Neuronal stem cell (in vitro differentiated cells): ENCODE measurements around the gene CCDC97.
"Not testable (repeated sequence)": the region's sequence is repeated elsewhere in the genome, so short reads cannot be mapped to it uniquely, and the experiment has no call there.

ENCODE experiments used
- DNase-seq: peaks from one replicate; pipeline ENCODE4 v3.0.0-alpha.2; 2013; ENCODE audit warnings: low spot score
- H2AFZ ChIP-seq: one replicate; pipeline ENCODE4 v1.6.1; 2013; ENCODE audit warnings: mild to moderate bottlenecking, low read length, inconsistent platforms
- H2AK5ac ChIP-seq: 2 replicates; pipeline ENCODE4 v1.6.1; 2013; ENCODE audit warnings: low read depth, mild to moderate bottlenecking, inconsistent platforms, low read length, moderate library complexity, mixed read lengths
- H2BK120ac ChIP-seq: 2 replicates; pipeline ENCODE4 v1.6.1; 2013; ENCODE audit warnings: low read depth, mild to moderate bottlenecking, inconsistent platforms, low read length, moderate library complexity, mixed read lengths
- H2BK12ac ChIP-seq: one replicate; pipeline ENCODE4 v1.6.1; 2013; ENCODE audit warnings: low read length, inconsistent platforms
- H2BK15ac ChIP-seq: 2 replicates; pipeline ENCODE4 v1.6.1; 2013; ENCODE audit warnings: mild to moderate bottlenecking, low read length, inconsistent platforms, mixed read lengths
- H2BK5ac ChIP-seq: one replicate; pipeline ENCODE4 v1.6.1; 2013; ENCODE audit warnings: inconsistent platforms, mild to moderate bottlenecking, low read length, moderate library complexity
- H3K14ac ChIP-seq: one replicate; pipeline ENCODE4 v1.6.1; 2013; ENCODE audit warnings: low read length, inconsistent platforms
- H3K18ac ChIP-seq: 2 replicates; pipeline ENCODE4 v1.6.1; 2013; ENCODE audit warnings: low read length, inconsistent platforms
- H3K23ac ChIP-seq: 2 replicates; pipeline ENCODE4 v1.6.1; 2013; ENCODE audit warnings: low read depth, mild to moderate bottlenecking, mixed read lengths, low read length, inconsistent platforms; ENCODE audit not compliant: poor library complexity
- H3K27ac ChIP-seq: replicated peaks from 3 replicates; pipeline ENCODE4 v1.5.1; 2013; ENCODE audit warnings: low read length, inconsistent platforms
- H3K27me3 ChIP-seq, 3 experiments: 2 replicates each; pipeline ENCODE4 v1.6.1; 2013; ENCODE audit warnings: low read length in 3 of 3, mild to moderate bottlenecking in 2 of 3, inconsistent platforms in 1 of 3, low read depth in 1 of 3, mixed read lengths in 1 of 3, moderate library complexity in 1 of 3; ENCODE audit not compliant: control insufficient read depth in 3 of 3, insufficient read depth in 3 of 3
- H3K36me3 ChIP-seq, 2 donors: replicated peaks in 1 of 2; 2 replicates each; pipeline ENCODE4 v1.6.1; 2013; ENCODE audit warnings: low read length in 2 of 2; ENCODE audit not compliant: control insufficient read depth in 2 of 2, insufficient read depth in 2 of 2
- H3K4ac ChIP-seq: 2 replicates; pipeline ENCODE4 v1.6.1; 2013; ENCODE audit warnings: inconsistent platforms, mild to moderate bottlenecking, low read length, moderate library complexity
- H3K4me1 ChIP-seq, 2 donors: 1 replicate in 1 of 2; 2 replicates in 1 of 2; pipeline ENCODE4 v1.6.1; 2013; ENCODE audit warnings: low read length in 2 of 2, low read depth in 1 of 2; ENCODE audit not compliant: control insufficient read depth in 2 of 2, insufficient read depth in 1 of 2
- H3K4me2 ChIP-seq: one replicate; pipeline ENCODE4 v1.6.1; 2013; ENCODE audit warnings: mild to moderate bottlenecking, low read length, inconsistent platforms; ENCODE audit not compliant: insufficient read depth, poor library complexity, severe bottlenecking
- H3K4me3 ChIP-seq, 2 donors: 2 replicates each; pipeline ENCODE4 v1.5.1; 2013; ENCODE audit warnings: low read length in 2 of 2, mild to moderate bottlenecking in 2 of 2, inconsistent platforms in 1 of 2, moderate library complexity in 1 of 2
- H3K79me1 ChIP-seq: one replicate; pipeline ENCODE4 v1.6.1; 2013; ENCODE audit warnings: low read depth, mild to moderate bottlenecking, inconsistent platforms, low read length, moderate library complexity
- H3K9ac ChIP-seq: one replicate; pipeline ENCODE4 v1.6.1; 2013; ENCODE audit warnings: mild to moderate bottlenecking, low read depth, low read length, inconsistent platforms; ENCODE audit not compliant: poor library complexity
- H3K9me3 ChIP-seq, 2 donors: replicated peaks in 1 of 2; 2 replicates each; pipeline versions ENCODE3 to v1.6.1; 2013; ENCODE audit warnings: low read length in 2 of 2, mild to moderate bottlenecking in 2 of 2, inconsistent platforms in 1 of 2, low read depth in 1 of 2, mixed read lengths in 1 of 2, moderate library complexity in 1 of 2; ENCODE audit not compliant: control insufficient read depth in 2 of 2, insufficient read depth in 1 of 2
- H4K8ac ChIP-seq: one replicate; pipeline ENCODE4 v1.6.1; 2013; ENCODE audit warnings: low read depth, mild to moderate bottlenecking, inconsistent platforms, low read length, moderate library complexity
- H4K91ac ChIP-seq: one replicate; pipeline ENCODE4 v1.6.1; 2013; ENCODE audit warnings: low read length, low read depth, mild to moderate bottlenecking, inconsistent platforms; ENCODE audit not compliant: poor library complexity
- WGBS, 2 donors: extraction: QIAGEN DNeasy Blood & Tissue Kit; methylation state at CpG; one replicate each; pipeline ENCODE4 v1.1.7; 2013; ENCODE audit warnings: missing lambda C conversion rate in 2 of 2, mixed read lengths in 1 of 2; ENCODE audit not compliant: insufficient read length in 2 of 2, insufficient replicate concordance in 1 of 2; ENCODE audit errors: extremely low coverage in 2 of 2; 5-methylcytosine and 5-hydroxymethylcytosine counted together

The CCDC97 gene

DNA sequence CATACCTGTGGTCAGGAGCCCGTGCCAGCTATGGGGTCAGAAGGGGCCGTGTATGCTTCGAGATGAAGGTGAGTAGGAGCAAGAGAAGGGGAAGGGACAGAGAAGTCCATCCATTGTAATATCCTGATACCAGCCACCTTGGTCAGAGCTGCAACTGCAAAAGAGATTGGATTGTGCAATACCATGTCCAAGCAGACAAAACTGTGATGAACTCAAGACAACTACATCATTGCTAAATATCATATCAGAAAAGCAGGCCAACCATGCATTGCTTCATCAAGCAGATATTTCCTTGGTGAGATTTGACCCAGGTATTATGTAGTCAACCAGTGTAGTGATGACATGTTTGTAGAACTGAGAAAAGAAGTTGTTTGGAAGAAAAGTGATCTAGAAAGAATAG lies 33.7 kb upstream of the CCDC97 start:
- no peak for DNase-seq
- no CpG with 5 or more reads among the region's 3 CpGs for WGBS, 2 donors

GRCh38 chr19:41278478-41278877 lies 31.5 kb upstream of the CCDC97 start:
- DNase-seq: no peak
- Histone ChIP-seq H4K91ac (no peak overlapping the region), H3K27me3 (no peaks in the 10 kb centered on the region), H3K9ac (no peak overlapping the region), H3K4me1 (no peaks in the 10 kb centered on the region), H3K79me1 (no peaks in the 10 kb centered on the region), H3K4me2 (no peak overlapping the region), H2AK5ac (no peak overlapping the region), H2BK15ac (no peak overlapping the region), H3K18ac (no peak overlapping the region), H3K9me3 (no peaks in the 10 kb centered on the region), H3K36me3 (peaks cover 65 to 97% of the 10 kb centered on the region in 2 donors), H3K23ac (no peak overlapping the region), H2BK120ac (no peak overlapping the region), H3K14ac (no peak overlapping the region), H3K4ac (no peak overlapping the region), H3K27ac (no peak overlapping the region), H3K4me3 (no peak overlapping the region), H2BK5ac (no peak overlapping the region), H4K8ac (no peak overlapping the region), H2AFZ (no peak overlapping the region), H2BK12ac (no peak overlapping the region)
- WGBS, 2 donors: no CpG with 5 or more reads among the region's 2 CpGs

More for the DNA sequence above, 33.7 kb upstream of the CCDC97 start:
- no peak overlapping the region for H2BK15ac ChIP-seq
- no peak overlapping the region for H3K9ac ChIP-seq
- no peaks in the 10 kb centered on the region for H3K4me1 ChIP-seq
- no peak overlapping the region for H3K4me2 ChIP-seq
- no peak overlapping the region for H2AK5ac ChIP-seq
- H4K91ac ChIP-seq: no peak overlapping the region
- H3K79me1 ChIP-seq: no peaks in the 10 kb centered on the region
- H2BK5ac ChIP-seq: no peak overlapping the region
- H3K14ac ChIP-seq: no peak overlapping the region
- no peak overlapping the region for H2BK120ac ChIP-seq
- H3K9me3 ChIP-seq: no peaks in the 10 kb centered on the region
- no peak overlapping the region for H3K18ac ChIP-seq
- no peak overlapping the region for H2BK12ac ChIP-seq
- no peak overlapping the region for H3K27ac ChIP-seq
- H4K8ac ChIP-seq: no peak overlapping the region
- H2AFZ ChIP-seq: no peak overlapping the region
- no peak overlapping the region for H3K4ac ChIP-seq
- H3K36me3 ChIP-seq: peaks cover 77 to 98% of the 10 kb centered on the region in 2 donors
- no peak overlapping the region for H3K23ac ChIP-seq
- H3K4me3 ChIP-seq: no peak overlapping the region
- H3K27me3 ChIP-seq: no peaks in the 10 kb centered on the region

DNA sequence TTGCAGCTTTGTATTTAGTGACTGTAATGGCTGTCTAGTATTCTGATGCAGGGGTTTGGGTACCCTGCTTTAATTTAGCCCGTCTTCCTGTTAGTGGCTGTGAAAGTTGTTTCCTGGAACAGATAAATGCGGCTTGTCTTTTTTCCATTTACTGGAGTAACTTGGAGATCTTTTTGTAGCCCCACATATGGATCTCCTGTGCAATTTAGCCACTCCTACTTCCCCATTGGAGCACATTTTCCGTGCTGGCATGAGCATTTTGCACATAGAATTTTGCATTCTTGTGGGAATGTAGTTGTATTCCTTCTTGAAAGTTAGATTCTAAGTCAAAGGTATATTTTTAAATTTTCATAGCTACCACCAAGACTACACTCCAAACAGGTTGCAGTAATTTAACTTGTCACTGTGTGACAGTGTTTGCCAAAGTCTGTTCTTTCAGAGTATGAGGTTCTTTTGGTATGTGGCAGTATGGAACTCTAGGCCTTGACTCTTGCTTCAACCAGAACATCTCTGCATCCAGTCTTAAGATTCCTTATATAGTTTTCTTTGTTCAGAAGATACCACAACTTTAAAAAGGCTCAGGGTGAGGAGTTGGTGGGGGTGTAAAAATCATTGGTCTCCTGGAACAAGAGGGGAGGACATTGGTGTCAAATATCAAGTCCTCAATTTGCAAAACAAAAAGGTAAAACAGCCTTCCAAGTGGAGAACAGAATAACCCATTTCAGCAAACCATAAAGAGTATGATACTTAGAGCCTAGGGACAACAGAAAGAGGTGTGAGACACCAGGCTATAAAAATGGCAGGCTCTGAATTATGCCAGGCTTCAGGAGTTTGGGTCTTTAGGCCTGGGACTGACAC lies 21.1 kb upstream of the CCDC97 start:
- H2BK120ac ChIP-seq: no peak overlapping the region
- no peak overlapping the region for H2BK12ac ChIP-seq
- no CpG with 5 or more reads among the region's 3 CpGs for WGBS, 2 donors
- no peak for DNase-seq
- no peak overlapping the region for H2AK5ac ChIP-seq
- no peak overlapping the region for H3K18ac ChIP-seq
- H3K36me3 ChIP-seq: peaks cover 51 to 98% of the 10 kb centered on the region in 2 donors
- H3K4me2 ChIP-seq: no peak overlapping the region
- H3K23ac ChIP-seq: no peak overlapping the region
- no peak overlapping the region for H3K27ac ChIP-seq
- no peaks in the 10 kb centered on the region for H3K9me3 ChIP-seq
- H2BK15ac ChIP-seq: no peak overlapping the region
- no peak overlapping the region for H3K4ac ChIP-seq
- no peak overlapping the region for H3K4me3 ChIP-seq
- H4K91ac ChIP-seq: no peak overlapping the region
- H2AFZ ChIP-seq: no peak overlapping the region
- H3K27me3 ChIP-seq: no peaks in the 10 kb centered on the region
- no peaks in the 10 kb centered on the region for H3K79me1 ChIP-seq
- no peak overlapping the region for H2BK5ac ChIP-seq
- H3K9ac ChIP-seq: no peak overlapping the region
- H4K8ac ChIP-seq: no peak overlapping the region
- H3K4me1 ChIP-seq: peaks cover 0 to 2% of the 10 kb centered on the region in 2 donors
- no peak overlapping the region for H3K14ac ChIP-seq

GRCh38 chr19:41289814-41290213 lies 20.2 kb upstream of the CCDC97 start:
- H2BK120ac ChIP-seq, H3K27me3 ChIP-seq, H4K91ac ChIP-seq, H2AFZ ChIP-seq, H2AK5ac ChIP-seq, H3K9me3 ChIP-seq, H2BK12ac ChIP-seq, H3K9ac ChIP-seq, H3K4me1 ChIP-seq, H3K79me1 ChIP-seq, H3K4me3 ChIP-seq, DNase-seq, H2BK15ac ChIP-seq, H3K4me2 ChIP-seq, H3K23ac ChIP-seq, H3K27ac ChIP-seq, H4K8ac ChIP-seq, H3K14ac ChIP-seq, H3K4ac ChIP-seq, H3K18ac ChIP-seq, H2BK5ac ChIP-seq: not testable (repeated sequence)
- peaks cover 56 to 98% of the 10 kb centered on the region in 2 donors for H3K36me3 ChIP-seq
- WGBS, 2 donors: no CpG with 5 or more reads among the region's 8 CpGs
